ENCODE data around the gene UBE2S. TPM values are rescaled to one million over a fixed set of nuclear protein-coding genes. Genes with fewer than 3 reads are reported as not detected.

The UBE2S gene
- total RNA-seq, 3 donors from 2014 or later (not counting 1 experiment from before 2014, with no cell fraction given), result 60.2 to 107 (median 63.9) TPM

- no peak overlapping the region for H3K27ac ChIP-seq (ENCODE audit: low read length)
- H3K9me3 Mint-ChIP-seq, result no peaks in the 10 kb centered on the region
These were observed 41.6 kb downstream of the UBE2S start for GRCh38 chr19:55365964-55366363.

GRCh38 chr19:55365245-55365644, 42.3 kb downstream of the UBE2S start:
- Histone ChIP-seq H3K27ac (ENCODE audit: low read length) (no peak overlapping the region), H3K4me3 (ENCODE audit: low read length) (no peak overlapping the region), H3K27me3 (ENCODE audit: control insufficient read depth, insufficient read depth, low read length) (peaks cover 13% of the 10 kb centered on the region), H3K4me1 (ENCODE audit: control insufficient read depth, insufficient read depth, low read length) (peaks cover 13% of the 10 kb centered on the region), H3K9me3 (ENCODE audit: control insufficient read depth, insufficient read depth, low read length) (no peaks in the 10 kb centered on the region), H3K36me3 (ENCODE audit: control insufficient read depth, insufficient read depth, low read length) (no peaks in the 10 kb centered on the region)
- 87% methylated on average over 8 of the region's 8 CpGs for WGBS (ENCODE audit: insufficient coverage)
- H3K36me3 Mint-ChIP-seq, result no peaks in the 10 kb centered on the region
- no peak for ATAC-seq
- H3K9me3 Mint-ChIP-seq, result no peaks in the 10 kb centered on the region
- intact Hi-C loops (cut with micrococcal nuclease), result no loop called here
- no peak overlapping the region for H3K27ac Mint-ChIP-seq
- H3K4me3 Mint-ChIP-seq, result no peak overlapping the region
- DNase-seq, result no peak
- H3K4me1 Mint-ChIP-seq, result peaks cover 0 to 6% of the 10 kb centered on the region in 2 donors
- TF ChIP-seq CTCF (IDR thresholded peaks at IDR 0.05), result no peak
- H3K27me3 Mint-ChIP-seq (ENCODE audit: low read depth in 2 of 2), result peaks cover 0 to 12% of the 10 kb centered on the region in 2 donors

More at GRCh38 chr19:55365964-55366363, 41.6 kb downstream of the UBE2S start:
- no peak for DNase-seq
- intact Hi-C loops (cut with micrococcal nuclease), result no loop called here
- no peak overlapping the region for H3K27ac Mint-ChIP-seq
- WGBS (ENCODE audit: insufficient coverage), result 73% methylated on average over 19 of the region's 19 CpGs
- no peak overlapping the region for H3K4me3 Mint-ChIP-seq
- no peaks in the 10 kb centered on the region for H3K36me3 Mint-ChIP-seq
- ATAC-seq, result no peak
- no peaks in the 10 kb centered on the region for H3K9me3 ChIP-seq (ENCODE audit: control insufficient read depth, insufficient read depth, low read length)
- H3K27me3 ChIP-seq (ENCODE audit: control insufficient read depth, insufficient read depth, low read length), result peaks cover 19% of the 10 kb centered on the region
- TF ChIP-seq CTCF (IDR thresholded peaks at IDR 0.05), result no peak
- peaks cover 14% of the 10 kb centered on the region for H3K4me1 ChIP-seq (ENCODE audit: control insufficient read depth, insufficient read depth, low read length)
- peaks cover 0 to 6% of the 10 kb centered on the region in 2 donors for H3K4me1 Mint-ChIP-seq
- H3K27me3 Mint-ChIP-seq (ENCODE audit: low read depth in 2 of 2), result peaks cover 6 to 19% of the 10 kb centered on the region in 2 donors
- no peaks in the 10 kb centered on the region for H3K36me3 ChIP-seq (ENCODE audit: control insufficient read depth, insufficient read depth, low read length)
- H3K4me3 ChIP-seq (ENCODE audit: low read length), result no peak overlapping the region

GRCh38 chr19:55362990-55363716, 44.4 kb downstream of the UBE2S start, which contains the start of gene GARIN5B:
Gene GARIN5B (minus strand): TSS chr19:55363260. CDS start chr19:55363066, 194 bp downstream.
- no peaks in the 10 kb centered on the region for H3K9me3 Mint-ChIP-seq
- Histone ChIP-seq H3K4me1 (ENCODE audit: control insufficient read depth, insufficient read depth, low read length) (no peaks in the 10 kb centered on the region), H3K36me3 (ENCODE audit: control insufficient read depth, insufficient read depth, low read length) (no peaks in the 10 kb centered on the region), H3K4me3 (ENCODE audit: low read length) (no peak within 1 kb of the TSS), H3K27ac (ENCODE audit: low read length) (no peak within 1 kb of the TSS), H3K9me3 (ENCODE audit: control insufficient read depth, insufficient read depth, low read length) (no peaks in the 10 kb centered on the region), H3K27me3 (ENCODE audit: control insufficient read depth, insufficient read depth, low read length) (no peaks in the 10 kb centered on the region)
- DNase-seq (no peak), ATAC-seq (no peak)
- no peak for TF ChIP-seq CTCF (IDR thresholded peaks at IDR 0.05)
- no peak within 1 kb of the TSS for H3K4me3 Mint-ChIP-seq
- 90% methylated on average over 27 of the region's 27 CpGs for WGBS (ENCODE audit: insufficient coverage)
- H3K4me1 Mint-ChIP-seq, result no peaks in the 10 kb centered on the region
- H3K27me3 Mint-ChIP-seq (ENCODE audit: low read depth in 2 of 2), result peaks cover 0 to 8% of the 10 kb centered on the region in 2 donors
- intact Hi-C loops (cut with micrococcal nuclease), result no loop called here
- H3K27ac Mint-ChIP-seq, result no peak within 1 kb of the TSS
- no peaks in the 10 kb centered on the region for H3K36me3 Mint-ChIP-seq

Measured in natural killer cell (primary cell).